ENCODE measurements around the gene EIF3A.

Gene EIF3A

DNA sequence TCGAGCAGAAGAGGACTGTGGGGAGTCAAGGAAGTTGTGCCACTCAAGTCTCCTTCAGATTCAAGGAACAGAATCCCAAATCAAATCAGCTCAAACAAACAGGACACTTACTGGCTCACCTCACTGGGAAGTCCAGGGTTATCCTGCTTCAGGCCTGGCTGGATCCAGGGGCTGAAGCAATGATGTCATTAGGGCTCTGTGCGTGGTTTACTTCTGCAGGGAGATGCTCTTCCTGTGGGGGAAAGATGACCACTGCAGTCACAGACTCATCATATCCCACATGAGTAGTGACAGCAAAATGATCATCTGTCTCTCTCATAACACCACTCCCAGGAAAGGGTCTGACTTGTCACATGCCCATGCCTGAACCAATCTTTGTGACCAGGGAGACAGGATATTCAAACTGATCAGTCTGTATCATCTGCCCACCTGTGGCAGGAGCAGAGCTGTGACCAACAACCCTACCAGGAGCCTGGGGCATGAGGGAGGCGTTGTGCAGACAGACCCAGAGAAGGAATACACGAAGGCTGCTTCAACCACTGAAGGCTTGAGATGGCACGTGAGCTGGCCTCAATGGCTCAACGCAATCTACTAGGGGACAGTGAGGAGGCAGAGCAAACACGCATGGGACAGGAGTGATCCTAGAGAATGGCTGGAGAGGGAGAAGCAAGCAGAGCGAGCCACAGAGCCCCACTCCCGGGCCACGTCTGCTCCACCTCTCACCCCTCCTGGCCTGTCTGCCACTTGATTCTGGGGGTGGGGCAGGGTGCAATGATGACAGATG is 78.7 kb downstream of the EIF3A start:
- no peak for DNase-seq

DNA sequence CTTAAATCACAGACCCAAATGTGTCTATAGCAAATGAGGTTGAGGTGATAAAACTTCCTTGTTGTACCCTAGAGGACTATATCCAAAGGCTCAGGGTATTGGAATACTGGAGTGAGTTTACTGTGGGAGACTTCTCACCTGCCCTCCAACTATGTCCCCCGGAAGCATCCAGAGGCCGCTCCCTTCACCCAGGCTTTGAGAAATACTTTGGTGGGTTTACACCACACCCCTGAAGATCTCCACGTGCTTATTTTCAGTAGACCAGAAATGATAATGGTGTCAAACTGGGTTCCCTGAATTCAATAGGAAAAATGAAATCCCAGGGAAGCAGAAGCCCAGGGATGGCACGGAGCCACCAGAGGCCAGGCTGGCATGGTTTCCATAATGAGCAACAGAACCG is 82.4 kb downstream of the EIF3A start:
- no peak for DNase-seq

DNA sequence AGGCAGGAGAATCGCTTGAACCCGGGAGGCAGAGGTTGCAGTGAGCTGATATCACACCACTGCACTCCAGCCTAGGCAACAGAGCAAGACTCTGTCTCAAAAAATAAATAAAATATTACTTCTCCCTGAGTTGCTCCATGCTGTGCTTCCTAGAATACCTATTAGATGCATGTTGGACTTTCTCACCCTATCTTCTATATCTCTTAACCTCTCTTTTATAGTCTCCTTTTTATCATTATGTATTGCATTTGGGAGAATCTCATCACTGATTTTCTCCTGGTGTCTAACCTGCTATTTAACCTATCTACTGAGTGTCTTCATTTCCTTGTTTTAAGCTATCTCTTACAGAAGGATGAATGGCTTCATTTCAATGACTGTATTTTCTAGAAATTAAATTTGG is 83.2 kb downstream of the EIF3A start:
- no peak for DNase-seq

DNA sequence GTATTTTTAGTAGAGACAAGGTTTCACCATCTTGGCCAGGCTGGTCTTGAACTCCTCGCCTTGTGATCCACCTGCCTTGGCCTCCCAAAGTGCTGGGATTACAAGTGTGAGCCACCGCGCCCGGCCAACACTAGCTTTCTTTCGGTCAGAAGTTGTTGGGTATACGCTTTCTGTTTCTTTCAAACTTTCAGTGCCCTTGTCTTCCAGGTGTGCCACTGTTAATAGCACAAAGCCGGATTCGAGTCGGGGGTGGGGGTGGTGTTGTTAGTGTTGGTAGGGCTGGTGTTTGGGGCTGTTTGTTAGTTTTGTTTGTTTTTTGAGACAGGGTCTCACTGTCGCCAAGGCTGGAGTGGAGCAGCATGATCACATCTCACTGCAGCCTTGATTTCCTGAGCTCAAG is 84.9 kb downstream of the EIF3A start:
- no peak for DNase-seq

DNA sequence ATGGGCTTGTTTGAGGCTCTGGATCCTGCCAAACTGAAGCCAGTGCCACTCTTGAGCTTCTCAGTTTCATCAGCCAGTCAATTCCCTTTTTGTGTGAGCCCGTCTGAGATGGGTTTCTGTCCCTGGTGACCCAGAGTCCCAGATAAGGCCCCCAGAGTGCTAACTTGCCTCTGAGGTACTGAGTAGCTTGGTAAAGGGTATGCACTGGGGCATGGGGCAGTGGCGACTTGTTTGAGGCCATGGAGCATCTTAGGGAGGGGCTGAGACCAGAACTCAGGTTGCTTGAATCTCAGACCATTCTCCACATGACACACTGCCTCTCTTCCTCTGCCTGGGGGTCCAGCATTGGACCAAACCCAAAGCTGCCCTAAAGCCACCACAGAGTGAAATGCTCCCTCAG is 86.3 kb downstream of the EIF3A start:
- DNase-seq = no peak

DNA sequence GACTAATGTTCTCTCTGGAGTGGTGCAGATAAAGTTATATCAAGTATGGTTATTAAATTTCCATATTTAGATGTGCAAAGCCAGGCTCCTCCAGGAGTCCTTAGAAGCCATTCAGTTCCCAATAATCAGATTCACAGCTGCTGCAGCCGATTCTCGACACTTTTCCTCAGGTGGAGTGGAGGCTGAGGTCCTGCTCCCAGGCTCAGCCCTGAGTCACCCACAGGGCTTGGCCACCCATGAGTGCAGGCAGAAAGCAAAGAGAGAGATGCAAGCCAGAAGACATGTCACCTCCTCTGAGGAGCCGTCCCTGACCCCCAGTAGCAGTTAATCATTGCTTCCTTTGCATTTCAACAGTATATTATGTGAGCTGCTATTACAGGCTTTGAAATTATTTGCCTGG is 87.4 kb downstream of the EIF3A start:
- no peak for DNase-seq

DNA sequence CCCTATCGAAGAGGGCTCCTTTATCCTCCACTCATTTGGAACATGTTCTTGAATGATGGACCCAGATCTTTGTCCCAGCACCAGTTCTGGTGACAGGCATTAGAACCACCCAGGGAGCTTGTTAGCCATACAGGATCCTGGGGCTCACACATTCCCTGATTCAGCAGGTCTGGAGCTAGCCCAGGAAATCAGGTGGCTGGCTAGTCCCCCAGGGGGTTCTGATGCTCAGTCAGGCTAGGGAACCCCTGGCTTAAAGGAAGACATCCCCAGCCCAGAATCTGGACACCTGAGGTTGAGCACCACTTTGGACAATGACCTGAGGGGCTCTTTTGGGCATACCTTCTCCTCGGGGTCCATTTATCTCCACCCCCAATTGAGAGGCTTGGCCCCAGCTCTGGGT is 88.1 kb downstream of the EIF3A start:
- DNase-seq = no peak

DNA sequence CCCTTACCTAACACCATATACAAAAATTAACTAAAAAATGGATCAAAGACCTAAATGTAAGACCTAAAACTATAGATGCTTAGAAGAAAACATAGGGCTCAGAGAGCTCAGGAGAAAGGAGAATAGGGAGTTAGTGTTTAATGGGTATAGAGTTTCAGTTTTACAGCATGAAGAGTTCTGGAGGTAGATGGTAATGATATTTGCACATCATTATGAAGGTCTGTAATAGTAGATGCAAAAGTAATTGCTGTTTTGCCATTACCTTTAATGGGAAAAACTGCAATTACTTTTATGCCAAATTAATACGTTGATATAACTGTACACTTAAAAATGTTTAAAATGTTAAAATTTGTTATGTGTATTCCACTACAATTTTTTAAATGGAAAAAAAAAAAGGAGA is 90.3 kb downstream of the EIF3A start:
- DNase-seq = no peak

DNA sequence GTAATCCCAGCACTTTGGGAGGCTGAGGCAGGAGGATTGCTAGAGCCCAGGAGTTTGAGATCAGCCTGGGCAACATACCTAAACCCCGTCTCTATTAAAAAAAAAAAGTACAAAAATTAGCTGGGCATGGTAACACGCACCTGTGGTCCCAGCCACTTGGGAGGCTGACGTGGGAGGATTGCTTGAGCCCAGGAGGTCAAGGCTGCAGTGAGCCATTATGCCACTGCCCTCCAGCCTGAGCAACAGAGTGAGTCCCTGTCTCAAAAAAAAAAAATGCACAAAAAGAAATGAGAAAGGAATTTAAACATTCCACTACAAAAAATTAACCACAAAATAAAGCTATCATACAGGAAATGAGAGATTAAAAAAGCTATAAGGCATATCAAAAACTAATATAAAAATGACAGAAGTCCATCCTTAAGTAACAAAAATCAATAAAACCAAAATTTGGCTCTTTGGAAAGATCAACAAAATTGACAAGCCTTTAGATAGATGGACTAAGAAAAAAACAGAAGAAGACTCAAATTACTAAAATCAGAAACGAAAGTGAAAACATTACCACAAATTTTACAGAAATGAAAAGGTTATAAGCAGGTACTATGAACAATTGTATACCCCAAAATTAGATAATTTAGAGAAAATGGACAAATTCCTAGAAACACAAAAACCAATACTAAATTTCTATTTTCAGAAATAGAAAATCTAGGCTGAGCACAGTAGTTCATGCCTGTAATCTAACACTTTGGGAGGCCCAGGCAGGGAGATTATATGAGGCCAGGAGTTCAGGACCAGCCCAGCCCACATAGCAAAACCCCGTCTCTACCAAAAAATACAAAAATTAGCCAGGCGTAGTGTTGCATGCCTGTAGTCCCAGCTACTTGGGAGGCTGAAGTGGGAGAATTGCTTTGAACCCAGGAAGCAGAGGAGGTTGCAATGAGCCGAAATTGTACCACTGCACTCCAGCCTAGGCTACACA is 93.5 kb downstream of the EIF3A start:
- peak in 1 of 5 donors; percentile 40 for DNase-seq

DNA sequence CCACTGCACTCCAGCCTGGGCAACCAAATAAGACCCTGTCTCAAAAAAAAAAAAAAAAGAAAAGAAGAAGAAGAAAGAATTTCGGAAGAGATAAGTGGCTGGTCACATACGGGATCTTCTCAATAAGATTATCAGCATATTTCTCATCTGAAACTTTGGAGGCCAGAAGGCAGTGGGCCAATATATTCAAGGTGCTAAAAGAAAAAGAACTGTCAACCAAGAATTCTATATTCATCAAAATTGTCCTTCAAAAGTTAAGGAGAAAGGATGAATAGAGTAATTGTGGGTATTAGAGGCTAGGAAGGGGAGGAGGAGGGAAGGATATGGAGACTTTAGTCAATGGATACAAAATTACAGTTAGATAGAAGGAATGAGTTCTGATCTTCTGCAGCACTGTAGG is 95.0 kb downstream of the EIF3A start:
- DNase-seq = no peak

Data from T-helper 1 cell (primary cell).